HepG2 (cell line): ENCODE data around the gene RGS7. TPM values are rescaled to one million over a fixed set of nuclear protein-coding genes. Genes with fewer than 3 reads are reported as not detected.

Source experiments
- CCDC6 ChIP-seq: sonication (generic); formaldehyde crosslinking; IDR thresholded peaks from 2 replicates; pipeline ENCODE4 v1.8.1; 2022; ENCODE audit warnings: mild to moderate bottlenecking, missing genetic modification reagents, moderate library complexity
- HES4 ChIP-seq: sonication (generic); formaldehyde crosslinking; IDR thresholded peaks from 2 replicates; pipeline ENCODE4 v1.9.0; 2021; ENCODE audit warnings: mild to moderate bottlenecking, missing genetic modification reagents, borderline replicate concordance
- KIAA2018 ChIP-seq: sonication (generic); formaldehyde crosslinking; IDR thresholded peaks from 2 replicates; pipeline ENCODE4 v1.5.0; 2020; ENCODE audit warnings: mild to moderate bottlenecking, missing genetic modification reagents, borderline replicate concordance
- ZBTB7B ChIP-seq: sonication (generic); formaldehyde crosslinking; IDR thresholded peaks from 2 replicates; pipeline ENCODE4 v1.4.0; 2020; ENCODE audit warnings: missing genetic modification reagents
- ZNF337 ChIP-seq: sonication (generic); formaldehyde crosslinking; IDR thresholded peaks from 2 replicates; pipeline ENCODE4 v1.5.1; 2020; ENCODE audit warnings: missing genetic modification reagents, low read depth, mild to moderate bottlenecking, borderline replicate concordance
- ZNF570 ChIP-seq: sonication (generic); formaldehyde crosslinking; IDR thresholded peaks from 2 replicates; pipeline ENCODE4 v1.4.0; 2020; ENCODE audit warnings: mild to moderate bottlenecking, missing genetic modification reagents, borderline replicate concordance
- polyA plus RNA-seq, 8 experiments: library from polyadenylated mRNA; depleted of rRNA in 3 of 8; stranded (reverse) in 7 of 8; unstranded in 1 of 8; fragments of >200 nt; fragmentation: Illumina TruSeq in 4 of 8; extraction: Trizol in 4 of 8; gene quantifications; 2 replicates each; pipeline versions ENCODE4 v1.2.1 to v1.2.3, GENCODE V29; 2011 to 2016; ENCODE audit warnings: low read depth in 4 of 8, missing spikeins in 1 of 8, mixed read lengths in 1 of 8; ENCODE audit not compliant: insufficient read depth in 1 of 8
- total RNA-seq, 5 experiments: library from RNA; depleted of rRNA; stranded (reverse); fragments of >200 nt; fragmentation: Illumina TruSeq; extraction: Trizol; gene quantifications; 2 replicates each; pipeline ENCODE4 v1.2.3, GENCODE V29; 2016; ENCODE audit warnings: low read depth in 1 of 5
- TF ChIP-seq, protein P1 (sequence below): sonication (generic); formaldehyde crosslinking; IDR thresholded peaks from 2 replicates; pipeline ENCODE4 v1.5.0; 2020; ENCODE audit warnings: missing genetic modification reagents

The RGS7 gene
- total and polyA plus RNA-seq, 2 of the 13 experiments (the other 11 are each of a cell fraction or from before 2014, with no cell fraction given): not detected

DNA sequence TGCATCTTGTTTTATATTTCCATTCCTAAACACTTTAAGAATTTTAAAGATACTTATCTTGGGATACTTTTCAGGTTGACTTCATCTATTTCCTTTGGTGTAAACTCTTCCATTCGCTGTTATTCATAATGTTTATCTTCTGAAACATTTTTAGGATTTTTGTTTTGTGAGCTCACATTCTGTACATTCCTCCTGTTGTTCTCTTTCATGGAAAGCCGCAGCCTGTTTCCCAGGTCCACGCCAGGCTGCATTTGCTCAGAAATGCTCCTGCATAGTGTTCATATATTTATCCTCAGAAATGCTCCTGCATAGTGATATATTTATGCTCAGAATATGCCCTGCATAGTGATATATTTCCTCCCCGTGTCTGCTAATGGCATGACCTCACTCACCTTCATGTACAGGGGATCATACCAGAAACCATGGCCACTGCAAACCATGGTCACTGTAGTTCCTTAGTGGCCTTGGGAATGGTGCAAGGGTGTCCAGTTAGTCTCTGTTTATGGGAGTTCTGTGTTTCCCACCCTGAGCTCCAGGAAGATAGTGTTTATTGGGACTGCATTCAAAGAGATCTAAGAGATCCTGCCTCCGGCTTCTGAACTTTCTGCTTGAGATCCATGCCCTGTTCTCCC, 591.2 kb downstream of the RGS7 start (continued):
- TF ChIP-seq ZNF337 (CRISPR knock-in tag): no peak
- TF ChIP-seq, protein P1, sequence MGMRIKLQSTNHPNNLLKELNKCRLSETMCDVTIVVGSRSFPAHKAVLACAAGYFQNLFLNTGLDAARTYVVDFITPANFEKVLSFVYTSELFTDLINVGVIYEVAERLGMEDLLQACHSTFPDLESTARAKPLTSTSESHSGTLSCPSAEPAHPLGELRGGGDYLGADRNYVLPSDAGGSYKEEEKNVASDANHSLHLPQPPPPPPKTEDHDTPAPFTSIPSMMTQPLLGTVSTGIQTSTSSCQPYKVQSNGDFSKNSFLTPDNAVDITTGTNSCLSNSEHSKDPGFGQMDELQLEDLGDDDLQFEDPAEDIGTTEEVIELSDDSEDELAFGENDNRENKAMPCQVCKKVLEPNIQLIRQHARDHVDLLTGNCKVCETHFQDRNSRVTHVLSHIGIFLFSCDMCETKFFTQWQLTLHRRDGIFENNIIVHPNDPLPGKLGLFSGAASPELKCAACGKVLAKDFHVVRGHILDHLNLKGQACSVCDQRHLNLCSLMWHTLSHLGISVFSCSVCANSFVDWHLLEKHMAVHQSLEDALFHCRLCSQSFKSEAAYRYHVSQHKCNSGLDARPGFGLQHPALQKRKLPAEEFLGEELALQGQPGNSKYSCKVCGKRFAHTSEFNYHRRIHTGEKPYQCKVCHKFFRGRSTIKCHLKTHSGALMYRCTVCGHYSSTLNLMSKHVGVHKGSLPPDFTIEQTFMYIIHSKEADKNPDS (CRISPR knock-in tag): no peak
- no peak for TF ChIP-seq KIAA2018 (CRISPR knock-in tag)
- TF ChIP-seq HES4 (CRISPR knock-in tag): no peak
- TF ChIP-seq CCDC6 (CRISPR knock-in tag): no peak
- TF ChIP-seq ZBTB7B (CRISPR knock-in tag): no peak
- TF ChIP-seq ZNF570: no peak
